HG02870 (cell line): ENCODE results near the gene WDFY4.

ENCODE experiments used
- ATAC-seq: cut with Tn5 transposase; IDR thresholded peaks from one replicate; pipeline ENCODE4 v1.9.1; 2021; ENCODE audit warnings: mild to moderate bottlenecking, moderate library complexity; ENCODE audit not compliant: unreplicated experiment

The WDFY4 gene

GRCh38 chr10:48842231-48842630 is 157.6 kb downstream of the WDFY4 start:
- no peak for ATAC-seq

GRCh38 chr10:48843198-48843597 is 158.5 kb downstream of the WDFY4 start:
- no peak for ATAC-seq

GRCh38 chr10:48844616-48845015 is 159.9 kb downstream of the WDFY4 start:
- no peak for ATAC-seq

- ATAC-seq: no peak
These were observed 160.8 kb downstream of the WDFY4 start for GRCh38 chr10:48845512-48845911.

GRCh38 chr10:48847691-48848090 is 163.0 kb downstream of the WDFY4 start:
- no peak for ATAC-seq

GRCh38 chr10:48856855-48857254 is 172.2 kb downstream of the WDFY4 start:
- no peak for ATAC-seq

GRCh38 chr10:48872234-48872633 is 187.6 kb downstream of the WDFY4 start:
- peak; percentile 79 for ATAC-seq

GRCh38 chr10:48878091-48878490 is 193.4 kb downstream of the WDFY4 start:
- ATAC-seq: no peak

- ATAC-seq: no peak
These were observed 194.8 kb downstream of the WDFY4 start for GRCh38 chr10:48879451-48879850.

GRCh38 chr10:48880016-48880705 is 195.5 kb downstream of the WDFY4 start:
- ATAC-seq: no peak

- no peak for ATAC-seq
These were observed 197.3 kb downstream of the WDFY4 start for GRCh38 chr10:48881937-48882336.

GRCh38 chr10:48882881-48883280 is 198.2 kb downstream of the WDFY4 start:
- ATAC-seq: no peak

- no peak for ATAC-seq
These were observed 199.0 kb downstream of the WDFY4 start for GRCh38 chr10:48883701-48884100.

- ATAC-seq: no peak
These were observed 199.7 kb downstream of the WDFY4 start for GRCh38 chr10:48884179-48885045.

GRCh38 chr10:48885376-48885775 is 200.7 kb downstream of the WDFY4 start:
- ATAC-seq: no peak

- ATAC-seq: no peak
These were observed 203.3 kb downstream of the WDFY4 start for GRCh38 chr10:48887982-48888381.

- ATAC-seq: no peak
These were observed 206.5 kb downstream of the WDFY4 start for GRCh38 chr10:48890888-48891850.

GRCh38 chr10:48894911-48895802 is 210.5 kb downstream of the WDFY4 start:
- ATAC-seq: no peak

GRCh38 chr10:48895803-48896195 is 211.1 kb downstream of the WDFY4 start:
- no peak for ATAC-seq
